Vagina (tissue), 2 donors: Measurements from ENCODE around the gene DHX57.

ENCODE experiments used
- CTCF ChIP-seq, 3 experiments: fragments of 450-650 bp in 2 of 3; fragments of 200-600 bp in 1 of 3; sonication (generic) in 1 of 3; IDR thresholded peaks; one replicate each; pipeline ENCODE4 v1.5.1; 2017 to 2019; ENCODE audit warnings: antibody characterized with exemption in 3 of 3, mild to moderate bottlenecking in 2 of 3, moderate library complexity in 2 of 3
- POLR2A ChIP-seq, 2 donors: fragments of 450-650 bp; IDR thresholded peaks; one replicate each; pipeline ENCODE4 v1.6.1; 2017; ENCODE audit warnings: antibody characterized with exemption in 2 of 2, mild to moderate bottlenecking in 2 of 2, moderate library complexity in 2 of 2
- POLR2AphosphoS5 ChIP-seq, 2 donors: sonication (generic); formaldehyde crosslinking; IDR thresholded peaks; one replicate each; pipeline ENCODE4 v1.9.0; 2017; ENCODE audit warnings: antibody characterized with exemption in 2 of 2, mild to moderate bottlenecking in 2 of 2, low read depth in 1 of 2; ENCODE audit not compliant: insufficient read depth in 1 of 2

- TF ChIP-seq POLR2AphosphoS5 (IDR thresholded peaks at IDR 0.05; ENCODE audit: insufficient read depth in 1 of 2, low read depth in 1 of 2) (no peak), CTCF (IDR thresholded peaks at IDR 0.05) (no peak), POLR2A (IDR thresholded peaks at IDR 0.05) (no peak)
Observed at GRCh38 chr2:38898256-38898655, 22.5 kb upstream of the DHX57 start.
